CD14-positive monocyte (primary cell): ENCODE data around the gene FOXO6. TPM values are rescaled to one million over a fixed set of nuclear protein-coding genes. Genes with fewer than 3 reads are reported as not detected.

Experiments used
- DNase-seq, 3 donors: peaks; one replicate each; pipeline ENCODE4 v3.0.0-alpha.2; 2011 to 2022
- H2AFZ ChIP-seq: 2 replicates; pipeline ENCODE4 v1.6.0; 2012; ENCODE audit warnings: mild to moderate bottlenecking, low read depth, low read length, inconsistent platforms; ENCODE audit not compliant: insufficient read depth, poor library complexity, severe bottlenecking
- H3K27ac ChIP-seq, 2 donors: 1 replicate in 1 of 2; 2 replicates in 1 of 2; pipeline ENCODE4 v1.5.1; 2012 to 2013; ENCODE audit warnings: low read length in 2 of 2, control low read depth in 1 of 2, inconsistent platforms in 1 of 2, low read depth in 1 of 2, mild to moderate bottlenecking in 1 of 2
- H3K27me3 ChIP-seq, 2 donors: one replicate each; pipeline versions ENCODE4 v1.6.0 to v1.6.1; 2011 to 2013; ENCODE audit warnings: low read length in 2 of 2; ENCODE audit not compliant: control insufficient read depth in 2 of 2, insufficient read depth in 2 of 2
- H3K36me3 ChIP-seq, 2 donors: replicated peaks in 1 of 2; 1 replicate in 1 of 2; 2 replicates in 1 of 2; pipeline versions ENCODE4 v1.5.1 to v1.6.1; 2012 to 2013; ENCODE audit warnings: low read length in 2 of 2, control low read depth in 1 of 2, inconsistent platforms in 1 of 2, mild to moderate bottlenecking in 1 of 2; ENCODE audit not compliant: insufficient read depth in 2 of 2, control insufficient read depth in 1 of 2
- H3K4me1 ChIP-seq, 2 donors: 1 replicate in 1 of 2; 2 replicates in 1 of 2; pipeline versions ENCODE4 v1.5.1 to v1.6.1; 2012 to 2013; ENCODE audit warnings: low read length in 2 of 2, control low read depth in 1 of 2, inconsistent platforms in 1 of 2, mild to moderate bottlenecking in 1 of 2, moderate library complexity in 1 of 2; ENCODE audit not compliant: insufficient read depth in 2 of 2, control insufficient read depth in 1 of 2
- H3K4me2 ChIP-seq: replicated peaks from 2 replicates; pipeline ENCODE3; 2012; ENCODE audit warnings: low read length, moderate library complexity, mild to moderate bottlenecking; ENCODE audit not compliant: poor library complexity, severe bottlenecking; ENCODE audit errors: extremely low read depth
- H3K4me3 ChIP-seq, 3 experiments: fragments of 200-600 bp in 1 of 3; sonication (generic) in 1 of 3; replicated peaks in 1 of 3; 1 replicate in 2 of 3; 2 replicates in 1 of 3; pipeline ENCODE4 v1.5.1; 2011 to 2013; ENCODE audit warnings: low read length in 3 of 3, mild to moderate bottlenecking in 3 of 3, control low read depth in 2 of 3, low read depth in 2 of 3, inconsistent platforms in 1 of 3, moderate library complexity in 1 of 3
- H3K79me2 ChIP-seq: 2 replicates; pipeline ENCODE4 v1.6.0; 2012; ENCODE audit warnings: mild to moderate bottlenecking, control low read depth, inconsistent platforms, low read length, moderate library complexity; ENCODE audit not compliant: insufficient read depth
- H3K9ac ChIP-seq: 2 replicates; pipeline ENCODE4 v1.6.0; 2017; ENCODE audit warnings: low read length, mild to moderate bottlenecking; ENCODE audit not compliant: insufficient read depth, poor library complexity, severe bottlenecking
- H3K9me3 ChIP-seq, 2 donors: replicated peaks in 1 of 2; 1 replicate in 1 of 2; 2 replicates in 1 of 2; pipeline versions ENCODE4 v1.5.1 to v1.6.1; 2012 to 2013; ENCODE audit warnings: low read length in 2 of 2, control low read depth in 1 of 2; ENCODE audit not compliant: control insufficient read depth in 1 of 2, insufficient read depth in 1 of 2
- H4K20me1 ChIP-seq: 2 replicates; pipeline ENCODE4 v1.6.0; 2012; ENCODE audit warnings: mild to moderate bottlenecking, low read length, control low read depth, moderate library complexity; ENCODE audit not compliant: insufficient read depth
- H3K27ac Mint-ChIP-seq, 7 donors: one replicate each; pipeline ENCODE4 v1.8.0; 2020; ENCODE audit warnings: mild to moderate bottlenecking in 7 of 7, mixed read lengths in 7 of 7, moderate library complexity in 6 of 7, inconsistent platforms in 2 of 7
- H3K27me3 Mint-ChIP-seq, 3 donors: one replicate each; pipeline ENCODE4 v1.8.0; 2021 to 2022; ENCODE audit warnings: low read depth in 3 of 3, mild to moderate bottlenecking in 3 of 3, mixed read lengths in 3 of 3, moderate library complexity in 3 of 3, inconsistent platforms in 1 of 3
- H3K36me3 Mint-ChIP-seq, 2 donors: one replicate each; pipeline ENCODE4 v1.8.0; 2020; ENCODE audit warnings: mixed read lengths in 2 of 2, inconsistent platforms in 1 of 2, mild to moderate bottlenecking in 1 of 2
- H3K4me1 Mint-ChIP-seq: one replicate; pipeline ENCODE4 v1.8.0; 2020; ENCODE audit warnings: mild to moderate bottlenecking, mixed read lengths
- H3K4me3 Mint-ChIP-seq, 2 donors: one replicate each; pipeline ENCODE4 v1.8.0; 2020; ENCODE audit warnings: mild to moderate bottlenecking in 2 of 2, mixed read lengths in 2 of 2, moderate library complexity in 1 of 2
- H3K9me3 Mint-ChIP-seq, 7 donors: one replicate each; pipeline ENCODE4 v1.8.0; 2020 to 2022; ENCODE audit warnings: mixed read lengths in 7 of 7, mild to moderate bottlenecking in 6 of 7, moderate library complexity in 6 of 7, inconsistent platforms in 2 of 7
- WGBS: methylation state at CpG from one replicate; pipeline ENCODE4 v1.1.5; 2013; ENCODE audit warnings: missing lambda C conversion rate; ENCODE audit not compliant: insufficient coverage; 5-methylcytosine and 5-hydroxymethylcytosine counted together
- intact Hi-C, 2 donors: fragments of 100-400 bp; cut with micrococcal nuclease; formaldehyde crosslinking; loops; one replicate each; pipeline versions ENCODE4 v1.15.0 to v1.15.1; 2023
- polyA plus RNA-seq, 3 donors: library from polyadenylated mRNA; depleted of rRNA in 1 of 3; unstranded in 2 of 3; stranded (reverse) in 1 of 3; fragments of 300-500 nt in 2 of 3; fragments of >200 nt in 1 of 3; fragmentation: Illumina TruSeq in 2 of 3; gene quantifications; 1 replicate in 2 of 3; 2 replicates in 1 of 3; pipeline ENCODE4 v1.2.3, GENCODE V29; 2012 to 2021
- TF ChIP-seq, protein P1 (sequence below): fragments of 200-600 bp; IDR thresholded peaks from one replicate; pipeline ENCODE4 v1.8.0; 2022; ENCODE audit warnings: antibody characterized with exemption, mild to moderate bottlenecking

The FOXO6 gene
- polyA plus RNA-seq, 3 donors: 0.05 TPM; not detected in 2

DNA sequence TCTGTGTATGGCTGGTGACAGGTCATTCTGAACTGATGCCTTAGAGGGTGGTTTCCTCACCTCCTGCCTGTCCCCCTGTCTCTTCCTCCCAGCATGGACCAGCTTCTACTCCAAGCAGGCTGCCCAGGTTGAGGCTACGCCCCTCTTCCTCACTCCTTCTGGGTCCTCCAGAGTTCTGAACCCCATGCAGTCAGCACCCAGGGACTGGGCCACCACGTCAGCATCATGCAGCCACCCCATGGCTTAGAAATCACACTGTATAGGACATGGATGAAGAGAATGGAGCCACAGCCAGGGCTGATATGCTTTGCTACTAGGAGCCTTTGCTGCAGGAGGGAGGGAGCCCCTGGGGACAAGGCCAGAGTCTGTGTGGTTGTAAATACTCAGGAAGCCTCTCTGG is 8.3 kb downstream of the FOXO6 start:
- Histone ChIP-seq H3K4me3 (no peak overlapping the region), H3K9ac (no peak overlapping the region), H3K4me1 (peaks cover 17 to 28% of the 10 kb centered on the region in 2 donors), H3K4me2 (no peak overlapping the region), H3K27me3 (peaks cover 23 to 38% of the 10 kb centered on the region in 2 donors), H4K20me1 (no peaks in the 10 kb centered on the region), H3K27ac (no peak overlapping the region), H3K79me2 (no peaks in the 10 kb centered on the region), H3K9me3 (peaks cover 0 to 9% of the 10 kb centered on the region in 2 donors), H2AFZ (no peak overlapping the region), H3K36me3 (no peaks in the 10 kb centered on the region)
- H3K9me3 Mint-ChIP-seq: peaks cover 0 to 10% (median 2%) of the 10 kb centered on the region in 7 donors
- H3K27ac Mint-ChIP-seq: no peak overlapping the region
- H3K27me3 Mint-ChIP-seq: peaks cover 43 to 51% (median 44%) of the 10 kb centered on the region in 3 donors
- peaks cover 13% of the 10 kb centered on the region for H3K4me1 Mint-ChIP-seq
- no CpG with 5 or more reads among the region's 2 CpGs for WGBS
- H3K36me3 Mint-ChIP-seq: no peaks in the 10 kb centered on the region
- no peak for DNase-seq
- TF ChIP-seq, protein P1, sequence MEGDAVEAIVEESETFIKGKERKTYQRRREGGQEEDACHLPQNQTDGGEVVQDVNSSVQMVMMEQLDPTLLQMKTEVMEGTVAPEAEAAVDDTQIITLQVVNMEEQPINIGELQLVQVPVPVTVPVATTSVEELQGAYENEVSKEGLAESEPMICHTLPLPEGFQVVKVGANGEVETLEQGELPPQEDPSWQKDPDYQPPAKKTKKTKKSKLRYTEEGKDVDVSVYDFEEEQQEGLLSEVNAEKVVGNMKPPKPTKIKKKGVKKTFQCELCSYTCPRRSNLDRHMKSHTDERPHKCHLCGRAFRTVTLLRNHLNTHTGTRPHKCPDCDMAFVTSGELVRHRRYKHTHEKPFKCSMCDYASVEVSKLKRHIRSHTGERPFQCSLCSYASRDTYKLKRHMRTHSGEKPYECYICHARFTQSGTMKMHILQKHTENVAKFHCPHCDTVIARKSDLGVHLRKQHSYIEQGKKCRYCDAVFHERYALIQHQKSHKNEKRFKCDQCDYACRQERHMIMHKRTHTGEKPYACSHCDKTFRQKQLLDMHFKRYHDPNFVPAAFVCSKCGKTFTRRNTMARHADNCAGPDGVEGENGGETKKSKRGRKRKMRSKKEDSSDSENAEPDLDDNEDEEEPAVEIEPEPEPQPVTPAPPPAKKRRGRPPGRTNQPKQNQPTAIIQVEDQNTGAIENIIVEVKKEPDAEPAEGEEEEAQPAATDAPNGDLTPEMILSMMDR: no peak
- H3K4me3 Mint-ChIP-seq: no peak overlapping the region
- intact Hi-C loops: no loop called here

- intact Hi-C loops: no loop called here
These were observed 9.0 kb downstream of the FOXO6 start for GRCh38 chr1:41370225-41370624.

More at GRCh38 chr1:41370225-41370624, 9.0 kb downstream of the FOXO6 start:
- Histone ChIP-seq H3K27me3 (peaks cover 19 to 31% of the 10 kb centered on the region in 2 donors), H3K27ac (no peak overlapping the region), H3K36me3 (no peaks in the 10 kb centered on the region), H3K9me3 (peaks cover 0 to 9% of the 10 kb centered on the region in 2 donors), H3K4me3 (no peak overlapping the region), H3K4me2 (no peak overlapping the region), H3K9ac (no peak overlapping the region), H2AFZ (no peak overlapping the region), H3K4me1 (peaks cover 17 to 28% of the 10 kb centered on the region in 2 donors), H3K79me2 (no peaks in the 10 kb centered on the region), H4K20me1 (no peaks in the 10 kb centered on the region)
- TF ChIP-seq, protein P1: no peak
- Mint-ChIP-seq H3K4me3 (no peak overlapping the region), H3K36me3 (no peaks in the 10 kb centered on the region), H3K27me3 (peaks cover 36 to 45% (median 37%) of the 10 kb centered on the region in 3 donors), H3K9me3 (peaks cover 0 to 10% (median 2%) of the 10 kb centered on the region in 7 donors), H3K27ac (no peak overlapping the region), H3K4me1 (peaks cover 13% of the 10 kb centered on the region)
- DNase-seq: no peak
- 67% methylated on average over 1 of the region's 4 CpGs for WGBS
